GM21825 (cell line): ENCODE data around the gene RIT1.

Source experiments
- ATAC-seq: cut with Tn5 transposase; IDR thresholded peaks from one replicate; pipeline ENCODE4 v1.9.1; 2021; ENCODE audit warnings: mild to moderate bottlenecking, moderate library complexity; ENCODE audit not compliant: unreplicated experiment

RIT1 gene

GRCh38 chr1:155859881-155860871 is 51.0 kb downstream of the RIT1 start:
- no peak for ATAC-seq

- ATAC-seq: peak; percentile 58
Observed at GRCh38 chr1:155859234-155859829, 51.8 kb downstream of the RIT1 start, which contains the start of gene SYT11. SYT11 (plus strand) TSS chr1:155859567; CDS start chr1:155859762, 195 bp downstream.

GRCh38 chr1:155858800-155859233 is 52.3 kb downstream of the RIT1 start:
- ATAC-seq: peak; percentile 1

- ATAC-seq: peak; percentile 56
Observed at GRCh38 chr1:155856975-155857930, 53.9 kb downstream of the RIT1 start, which contains the start of gene GON4L. GON4L (minus strand) TSS chr1:155857214; CDS start chr1:155853780, 3,434 bp downstream.

- no peak for ATAC-seq
Observed at GRCh38 chr1:155856257-155856974, 54.7 kb downstream of the RIT1 start.

GRCh38 chr1:155850345-155850744 is 60.8 kb downstream of the RIT1 start:
- no peak for ATAC-seq

- ATAC-seq: no peak
Observed at GRCh38 chr1:155847823-155848529, 63.2 kb downstream of the RIT1 start.
